ENCODE results near the gene ZDHHC16.
"Not testable (repeated sequence)": the region's sequence is repeated elsewhere in the genome, so short reads cannot be mapped to it uniquely, and the experiment has no call there.

The ZDHHC16 gene

GRCh38 chr10:97435211-97435610, 10.8 kb upstream of the ZDHHC16 start:
- no peak for DNase-seq

DNA sequence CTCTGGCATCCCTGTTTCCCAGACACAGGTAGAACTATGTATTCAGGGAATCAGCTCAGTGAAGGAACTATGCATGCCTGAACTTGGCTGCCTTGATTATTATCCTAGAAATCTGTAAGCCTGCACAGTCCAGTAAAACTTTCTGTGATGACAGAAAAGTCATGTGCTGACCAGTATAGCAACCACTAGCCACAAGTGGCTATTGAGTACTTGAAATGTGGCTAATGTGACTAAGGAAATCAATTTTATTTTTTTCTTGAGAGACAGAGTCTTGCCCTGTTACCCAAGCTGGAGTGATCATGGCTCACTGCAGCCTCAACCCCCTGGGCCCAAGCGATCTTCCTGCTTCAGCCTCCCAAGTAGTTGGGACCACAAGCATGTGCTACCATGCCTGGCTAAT, 3.7 kb upstream of the ZDHHC16 start:
- no peak for DNase-seq

DNA sequence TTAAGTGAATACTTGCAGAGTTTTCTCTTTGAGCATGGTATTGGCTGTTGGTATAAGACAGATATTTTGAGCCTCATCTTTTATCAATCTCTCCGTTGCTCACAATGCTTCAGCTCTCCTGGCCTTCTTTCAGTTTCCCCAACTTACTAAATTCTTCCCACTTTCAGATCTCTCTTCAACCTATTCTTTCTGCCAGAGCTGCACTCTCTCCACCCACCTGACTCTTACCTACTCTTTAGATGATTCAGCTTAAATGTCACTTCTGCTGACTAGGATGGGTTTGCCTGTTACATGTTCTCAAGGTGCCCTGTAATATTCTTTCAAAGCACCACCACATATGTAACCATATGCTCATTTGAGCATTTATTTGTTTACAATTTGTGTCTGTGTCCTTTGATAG, 1.8 kb upstream of the ZDHHC16 start:
- no peak for DNase-seq

DNA sequence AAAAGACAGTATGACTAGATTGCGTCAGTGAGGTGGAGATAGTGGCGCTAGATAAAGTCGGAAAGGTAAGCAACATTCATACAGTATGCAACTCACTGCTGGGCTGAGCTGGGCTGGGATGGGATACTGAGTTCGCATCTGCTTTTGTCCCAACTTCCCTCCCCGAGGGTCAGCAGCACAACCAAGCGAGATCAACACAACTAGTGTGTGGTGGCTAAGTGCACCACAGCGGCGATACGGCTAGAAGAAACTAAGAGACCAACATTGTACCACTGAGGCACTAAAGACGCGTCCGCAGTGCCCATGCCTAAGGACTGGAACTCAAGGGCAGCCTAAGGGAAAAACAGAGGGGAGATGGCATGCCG, 636 bp upstream of the ZDHHC16 start:
- no peak for DNase-seq

DNA sequence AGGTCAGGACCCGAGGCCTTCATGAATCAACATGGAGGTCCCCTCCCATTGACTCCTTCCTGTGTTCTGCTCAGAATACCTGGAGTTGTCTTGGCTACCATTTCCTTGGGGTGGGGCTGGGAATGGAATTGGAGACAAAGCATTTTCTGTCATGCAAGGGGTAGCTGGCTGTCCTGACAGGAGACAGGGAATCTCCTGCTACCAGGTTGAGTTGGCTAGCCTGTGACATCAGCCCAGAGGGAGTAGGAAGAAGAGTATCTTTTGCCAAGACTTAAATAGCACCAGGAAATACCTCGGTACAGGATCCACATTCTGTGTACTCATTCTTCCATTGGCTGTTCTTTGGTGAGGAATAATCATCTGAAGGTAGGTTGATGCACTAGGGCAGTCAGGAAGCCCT, 4.9 kb downstream of the ZDHHC16 start:
- no peak for DNase-seq

- no peak for DNase-seq
Measured at GRCh38 chr10:97451605-97452004, 5.6 kb downstream of the ZDHHC16 start.

GRCh38 chr10:97452352-97452751, 6.4 kb downstream of the ZDHHC16 start:
- DNase-seq = no peak

DNA sequence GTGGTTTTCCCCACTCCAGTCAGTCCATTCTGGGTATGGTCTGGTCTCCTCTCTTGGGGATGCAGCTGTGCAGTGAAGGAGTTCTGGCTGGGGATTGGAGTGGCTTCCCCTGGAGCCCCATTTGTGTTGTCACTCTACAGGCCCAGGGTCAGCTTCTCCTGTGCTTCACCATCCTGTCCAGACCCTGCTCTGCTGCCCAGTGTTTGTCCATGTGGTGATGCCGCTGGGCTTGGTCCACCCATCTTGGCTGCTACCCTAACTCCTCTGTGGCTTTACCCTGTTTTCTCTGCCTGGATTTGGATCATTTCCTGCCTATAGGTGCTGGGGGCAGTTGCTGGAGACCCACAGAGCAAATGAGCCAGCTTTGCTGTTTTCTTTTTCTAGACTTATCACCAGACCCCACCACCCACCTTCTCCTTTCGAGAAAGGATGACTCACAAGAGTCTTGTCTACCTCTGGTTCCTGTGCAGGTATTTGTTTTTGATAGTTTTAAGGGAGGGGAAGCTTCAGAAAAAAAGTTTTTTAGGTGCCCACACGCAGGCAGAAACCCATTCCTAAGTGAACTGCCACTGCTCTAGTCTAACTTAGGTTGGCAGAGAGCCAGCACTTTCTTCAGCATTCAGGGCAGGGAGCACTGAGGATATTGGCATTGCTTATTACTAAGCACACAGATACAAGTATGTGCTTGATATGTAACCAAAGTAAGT, 8.5 kb downstream of the ZDHHC16 start:
- no peak for DNase-seq

DNA sequence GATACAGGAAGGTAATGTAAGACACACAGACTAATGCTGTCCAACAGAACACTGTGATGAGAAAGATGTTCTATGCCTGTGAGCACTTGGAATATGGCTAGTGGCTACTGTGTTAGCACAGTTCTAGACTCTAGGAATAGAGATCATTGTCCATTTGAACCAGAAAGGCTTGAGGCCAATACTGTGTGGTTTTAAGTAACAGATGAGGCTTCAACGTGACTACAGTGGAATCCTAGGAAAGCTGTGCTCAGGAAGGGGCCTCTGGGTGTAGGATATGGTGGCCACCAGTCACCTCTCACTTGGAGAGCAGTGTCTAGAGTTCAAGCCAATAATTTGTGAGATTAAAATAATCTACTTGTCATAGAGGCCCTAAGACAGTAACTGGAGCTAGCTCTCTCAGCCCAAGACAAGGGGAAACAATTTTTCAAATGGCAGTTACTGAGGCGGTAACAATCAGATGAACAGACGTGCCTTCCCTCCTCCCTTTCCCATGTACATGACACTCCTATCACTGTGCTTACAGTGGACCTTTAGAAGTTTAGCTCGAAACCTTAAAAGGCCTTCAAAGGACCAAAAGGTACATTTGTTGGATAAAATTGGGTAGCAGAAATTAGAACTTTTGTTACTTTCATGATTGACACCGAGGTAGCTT, 10.2 kb downstream of the ZDHHC16 start:
- DNase-seq = no peak

GRCh38 chr10:97456686-97457065, 10.7 kb downstream of the ZDHHC16 start:
- no peak for DNase-seq

DNA sequence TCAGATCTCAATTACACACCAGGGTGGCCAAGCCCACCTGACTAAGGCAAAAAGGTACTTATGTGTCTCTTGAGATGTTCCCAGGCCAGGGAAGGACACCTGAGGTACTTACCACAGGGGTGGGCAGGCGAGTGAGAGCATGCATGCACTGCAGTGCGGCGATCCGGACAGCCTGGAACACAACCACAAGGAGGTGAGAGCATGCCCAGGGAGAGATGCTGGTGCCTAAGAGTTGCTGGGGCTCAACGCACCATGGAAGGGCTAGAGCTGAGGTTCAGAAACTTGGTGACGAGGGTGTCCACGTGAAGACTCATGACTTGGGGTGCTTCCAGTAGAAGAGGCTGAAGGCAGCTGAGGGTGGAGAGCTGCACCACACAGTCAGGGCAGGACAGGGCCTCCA, 13.1 kb downstream of the ZDHHC16 start:
- DNase-seq = no peak

GRCh38 chr10:97459933-97460332, 14.0 kb downstream of the ZDHHC16 start:
- no peak for DNase-seq

DNA sequence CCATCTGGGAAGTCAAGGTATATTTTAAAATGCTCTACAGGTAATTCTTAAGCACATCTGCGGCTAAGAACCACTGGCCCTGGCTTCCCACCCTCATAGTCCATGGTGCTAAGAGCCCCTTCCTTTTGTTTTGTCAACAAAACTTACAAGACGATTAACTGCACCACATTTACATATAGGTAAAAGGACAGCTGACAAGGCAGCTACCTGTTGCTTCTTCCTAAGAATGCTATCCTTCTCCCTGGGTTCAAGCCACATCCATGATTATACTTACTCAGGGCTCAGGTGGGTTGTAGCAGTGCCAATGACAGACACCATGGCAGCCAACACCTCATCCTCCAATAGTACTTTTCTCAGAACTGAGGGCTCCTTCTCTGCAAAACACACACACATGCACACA, 16.3 kb downstream of the ZDHHC16 start:
- DNase-seq = no peak

GRCh38 chr10:97463363-97464132, 17.6 kb downstream of the ZDHHC16 start:
- peak; percentile 54 for DNase-seq

DNA sequence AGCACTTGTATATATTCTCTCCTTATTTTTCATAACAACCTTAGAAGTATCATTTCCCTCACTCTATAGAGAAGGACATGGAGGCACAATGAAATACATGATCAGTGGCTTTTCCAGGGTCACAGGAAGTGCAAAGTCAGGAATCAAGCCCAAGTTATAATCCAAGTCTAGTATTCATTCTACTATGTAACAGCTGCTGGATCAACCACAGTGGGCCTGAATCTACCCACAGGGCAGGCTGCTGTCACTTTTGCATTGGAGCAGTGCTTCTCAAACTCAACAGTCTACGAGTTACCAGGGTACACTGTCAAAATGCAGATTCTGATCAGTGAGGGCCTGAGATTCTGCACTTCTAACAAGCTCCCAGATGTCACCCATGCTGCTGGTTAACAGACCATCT, 18.3 kb downstream of the ZDHHC16 start:
- DNase-seq = no peak

DNA sequence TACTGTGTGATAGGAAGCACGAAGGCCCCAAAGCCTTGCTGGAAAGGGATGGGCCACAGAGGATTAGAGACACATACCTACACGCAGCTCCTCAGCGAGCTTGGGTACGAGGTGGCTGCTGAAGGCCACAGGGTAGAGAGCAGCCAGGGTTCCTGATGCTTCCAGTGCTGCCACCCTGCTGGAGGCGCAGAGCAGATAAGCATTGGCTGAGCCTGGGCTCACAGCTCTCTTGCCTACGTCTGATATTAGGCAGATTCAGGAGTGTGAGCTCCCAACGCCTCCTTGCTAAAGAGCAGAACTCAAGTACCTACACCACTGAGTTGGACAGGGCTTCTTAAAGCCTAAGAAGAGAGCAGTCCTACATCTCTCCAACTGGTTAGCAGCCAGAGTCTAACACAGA, 20.0 kb downstream of the ZDHHC16 start:
- no peak for DNase-seq

DNA sequence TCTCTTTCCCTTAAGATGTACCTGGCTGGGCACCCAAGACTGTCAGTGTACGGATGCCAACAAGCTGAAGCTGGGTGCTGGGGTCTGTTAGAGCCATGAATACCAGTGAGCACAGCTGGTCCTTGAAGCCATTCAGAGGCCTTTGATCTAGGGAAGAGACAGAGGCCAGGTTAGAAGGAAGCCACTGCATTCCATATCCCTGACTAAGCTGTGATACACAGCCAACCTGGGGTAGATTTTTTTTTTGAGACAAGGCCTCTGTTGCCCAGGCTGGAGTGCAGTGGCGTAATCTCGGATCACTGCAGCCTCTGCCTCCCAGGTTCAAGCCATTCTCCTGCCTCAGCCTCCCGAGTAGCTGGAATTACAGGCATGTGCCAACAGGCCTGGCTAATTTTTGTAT, 20.8 kb downstream of the ZDHHC16 start:
- DNase-seq = no peak

DNA sequence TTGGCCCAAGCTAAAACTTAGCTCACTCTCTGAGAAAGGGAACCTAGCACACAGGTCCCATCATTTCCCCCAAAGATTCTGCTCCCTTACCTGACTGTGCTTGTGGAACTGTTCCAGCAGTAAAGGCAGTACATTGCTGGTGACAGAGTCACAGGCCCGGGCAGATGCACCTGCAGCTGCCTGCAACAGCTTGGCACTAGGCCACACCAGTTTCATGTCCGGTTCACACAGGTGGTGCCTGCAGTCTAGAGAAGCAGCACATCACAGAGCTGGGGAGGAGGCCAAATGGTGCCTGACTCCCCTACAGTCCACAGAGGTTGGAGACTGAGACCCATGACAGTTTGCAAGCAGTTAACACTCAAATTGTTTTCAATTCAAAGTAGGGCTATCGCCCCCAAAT, 22.2 kb downstream of the ZDHHC16 start:
- DNase-seq = no peak

- DNase-seq = not testable (repeated sequence)
Measured at GRCh38 chr10:97468781-97469180, 22.8 kb downstream of the ZDHHC16 start.

DNA sequence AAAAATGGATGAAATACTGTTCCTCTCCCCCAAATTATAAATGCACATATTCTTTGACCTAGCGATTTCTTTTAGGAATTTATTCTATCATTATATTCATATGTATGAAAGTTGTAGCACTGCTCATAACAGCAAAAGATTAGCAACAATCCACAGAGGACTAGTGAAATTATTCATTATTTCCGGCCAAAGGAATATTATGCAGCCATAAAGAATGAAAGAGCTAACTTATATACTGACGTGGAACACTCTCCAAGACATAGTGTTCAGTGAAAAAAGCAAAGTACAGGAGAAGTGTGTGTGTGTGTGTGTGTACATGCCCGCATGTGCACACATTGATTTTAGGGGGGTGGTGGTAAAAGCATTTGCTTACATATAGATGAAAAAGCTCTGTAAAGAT, 28.9 kb downstream of the ZDHHC16 start:
- DNase-seq = no peak

GRCh38 chr10:97475936-97476594, 30.1 kb downstream of the ZDHHC16 start:
- no peak for DNase-seq

DNA sequence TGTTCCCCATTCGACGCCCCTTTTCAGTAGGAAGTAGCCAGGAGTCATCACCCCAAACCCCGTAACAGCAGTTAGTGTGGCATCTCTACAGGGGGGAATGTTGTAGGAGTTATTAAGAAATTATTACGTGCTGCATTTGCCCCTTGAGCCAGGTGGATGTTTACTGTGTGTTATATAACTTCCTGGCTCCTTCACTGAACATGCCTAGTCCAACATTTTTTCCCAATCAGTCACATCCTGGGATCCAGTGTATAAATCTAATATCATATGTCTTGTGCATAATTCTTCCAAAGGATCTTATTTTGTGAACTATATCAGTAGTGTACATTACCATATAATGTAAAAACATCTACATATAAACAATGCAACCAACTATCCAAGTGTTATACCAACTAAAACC, 33.4 kb downstream of the ZDHHC16 start:
- not testable (repeated sequence) for DNase-seq

GRCh38 chr10:97479939-97480338, 34.0 kb downstream of the ZDHHC16 start:
- DNase-seq = no peak

DNA sequence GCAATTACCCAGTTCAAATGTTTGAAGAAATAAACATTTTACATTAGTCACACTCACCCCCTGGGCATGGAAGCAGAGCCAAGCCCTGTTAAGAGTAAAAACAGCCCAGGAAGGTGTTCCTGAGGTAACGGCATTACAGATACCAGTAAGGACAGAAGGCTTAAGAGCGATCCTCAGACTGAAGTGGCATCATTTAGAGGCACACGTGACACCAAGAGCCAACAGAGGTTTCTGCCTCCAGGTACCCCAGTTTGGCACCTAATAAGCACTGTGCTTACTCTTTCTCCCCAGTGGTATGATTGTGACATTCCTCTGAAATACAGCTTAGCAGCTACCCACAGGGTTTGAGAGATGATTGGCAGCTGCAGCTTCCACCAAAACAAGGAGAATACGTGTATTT, 35.1 kb downstream of the ZDHHC16 start:
- no peak for DNase-seq

Data from CD4-positive, alpha-beta T cell treated with Interleukin-21 for 1 hour (primary cell).